Muscle layer of colon (tissue), 2 donors: ENCODE results near the gene FH.
A peak's percentile ranks its signal among the peaks of the same experiment; 100 is the strongest.

Experiments
- H3K27ac ChIP-seq: one replicate; pipeline ENCODE4 v1.7.0; 2013; ENCODE audit warnings: low read depth, mild to moderate bottlenecking, low read length, moderate library complexity
- H3K27me3 ChIP-seq, 2 donors: one replicate each; pipeline ENCODE4 v1.7.0; 2013; ENCODE audit warnings: low read length in 2 of 2, mild to moderate bottlenecking in 2 of 2; ENCODE audit not compliant: insufficient read depth in 2 of 2, control insufficient read depth in 1 of 2
- H3K36me3 ChIP-seq: one replicate; pipeline ENCODE4 v1.7.0; 2013; ENCODE audit warnings: mild to moderate bottlenecking, low read length; ENCODE audit not compliant: insufficient read depth
- H3K4me1 ChIP-seq: one replicate; pipeline ENCODE4 v1.7.0; 2013; ENCODE audit warnings: mild to moderate bottlenecking, low read length; ENCODE audit not compliant: insufficient read depth
- H3K4me3 ChIP-seq, 2 donors: one replicate each; pipeline ENCODE4 v1.7.0; 2013; ENCODE audit warnings: low read length in 2 of 2, low read depth in 1 of 2, mild to moderate bottlenecking in 1 of 2, moderate library complexity in 1 of 2
- H3K9ac ChIP-seq: one replicate; pipeline ENCODE4 v1.7.0; 2013; ENCODE audit warnings: low read length
- H3K9me3 ChIP-seq: one replicate; pipeline ENCODE4 v1.7.0; 2013; ENCODE audit warnings: mild to moderate bottlenecking, low read length
- donor health status: abdominal sarcoma.
- donor health status: Adenocarcinoma of cecum.

FH gene

DNA sequence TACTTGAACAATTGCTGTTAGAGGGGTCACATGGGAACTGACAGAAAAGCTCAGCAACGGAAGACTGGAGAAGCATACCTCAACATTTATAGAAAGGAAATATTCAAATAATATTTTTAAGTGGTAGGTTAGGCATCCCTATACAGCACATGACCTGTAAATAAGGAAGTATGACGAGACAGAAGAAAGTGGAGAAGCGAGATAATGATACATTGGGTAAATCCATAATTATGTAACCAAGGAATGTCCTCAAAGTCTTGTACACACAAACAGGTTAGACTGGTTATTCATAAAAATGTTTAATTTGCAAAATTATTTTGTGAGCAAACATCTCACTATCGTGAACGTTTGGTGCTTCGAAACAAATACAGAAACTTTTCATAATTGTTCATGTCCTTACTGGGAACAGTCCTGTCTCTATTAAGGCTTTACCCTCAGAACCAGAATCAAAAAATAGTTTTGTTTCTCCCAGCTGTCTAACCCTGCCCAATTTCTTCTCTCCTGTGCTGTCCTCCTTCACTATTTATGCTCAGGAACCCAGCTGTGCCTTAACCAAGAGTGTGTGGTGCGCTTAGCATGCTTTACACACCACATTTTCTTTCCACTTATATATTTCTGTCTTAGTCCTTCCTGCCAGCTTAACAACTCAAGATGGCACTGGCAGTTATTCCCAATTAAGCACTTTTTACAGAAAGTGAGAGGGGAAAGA lies 22.8 kb upstream of the FH start:
- H3K4me1 ChIP-seq = no peaks in the 10 kb centered on the region
- no peak overlapping the region for H3K4me3 ChIP-seq
- no peaks in the 10 kb centered on the region for H3K36me3 ChIP-seq
- H3K27ac ChIP-seq = no peak overlapping the region
- H3K9me3 ChIP-seq = no peaks in the 10 kb centered on the region
- no peak overlapping the region for H3K9ac ChIP-seq
- H3K27me3 ChIP-seq = no peaks in the 10 kb centered on the region

DNA sequence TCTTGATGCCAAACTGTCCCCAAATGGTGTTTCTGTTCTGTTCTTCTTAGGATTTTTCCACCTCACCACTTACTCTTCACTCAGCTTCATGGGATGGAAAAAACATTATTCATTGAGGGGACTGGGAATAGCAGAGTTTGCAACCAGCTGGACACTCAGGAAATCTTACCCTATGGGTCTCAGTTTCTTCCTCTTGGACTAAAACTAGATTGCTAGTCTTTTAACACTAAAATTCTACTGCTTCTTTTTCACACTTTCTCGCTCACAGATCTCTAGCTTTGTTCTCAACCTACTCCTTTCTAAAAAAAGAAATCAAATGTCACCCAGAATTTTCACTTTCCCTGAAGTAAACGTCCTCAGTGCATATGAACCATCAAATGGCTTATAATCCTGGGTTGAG lies 17.4 kb upstream of the FH start:
- Histone ChIP-seq H3K9ac (no peak overlapping the region), H3K9me3 (no peaks in the 10 kb centered on the region), H3K27ac (no peak overlapping the region), H3K4me1 (no peaks in the 10 kb centered on the region), H3K27me3 (no peaks in the 10 kb centered on the region), H3K4me3 (no peak overlapping the region), H3K36me3 (no peaks in the 10 kb centered on the region)

DNA sequence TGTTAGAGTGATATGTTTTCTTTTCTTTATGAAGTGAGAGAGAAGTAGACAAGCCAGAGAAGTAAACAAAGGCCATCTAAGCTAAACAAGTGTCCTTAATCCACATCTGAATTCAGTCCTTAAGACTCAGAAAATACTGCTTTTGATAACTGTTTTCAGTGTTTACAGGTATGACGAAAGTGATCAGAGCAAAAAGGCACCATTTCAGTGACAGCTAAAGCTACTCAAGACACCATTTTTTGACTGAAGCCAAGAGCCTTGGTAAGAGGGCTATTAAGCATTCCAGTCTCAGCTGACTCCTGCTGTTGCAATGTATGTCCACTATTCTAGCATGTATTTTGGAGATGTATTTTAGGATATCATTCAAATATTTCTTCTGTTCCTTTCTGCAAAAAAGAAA lies 16.7 kb upstream of the FH start:
- Histone ChIP-seq H3K9me3 (no peaks in the 10 kb centered on the region), H3K27me3 (no peaks in the 10 kb centered on the region), H3K36me3 (no peaks in the 10 kb centered on the region), H3K4me1 (no peaks in the 10 kb centered on the region), H3K9ac (no peak overlapping the region), H3K27ac (no peak overlapping the region), H3K4me3 (no peak overlapping the region)

DNA sequence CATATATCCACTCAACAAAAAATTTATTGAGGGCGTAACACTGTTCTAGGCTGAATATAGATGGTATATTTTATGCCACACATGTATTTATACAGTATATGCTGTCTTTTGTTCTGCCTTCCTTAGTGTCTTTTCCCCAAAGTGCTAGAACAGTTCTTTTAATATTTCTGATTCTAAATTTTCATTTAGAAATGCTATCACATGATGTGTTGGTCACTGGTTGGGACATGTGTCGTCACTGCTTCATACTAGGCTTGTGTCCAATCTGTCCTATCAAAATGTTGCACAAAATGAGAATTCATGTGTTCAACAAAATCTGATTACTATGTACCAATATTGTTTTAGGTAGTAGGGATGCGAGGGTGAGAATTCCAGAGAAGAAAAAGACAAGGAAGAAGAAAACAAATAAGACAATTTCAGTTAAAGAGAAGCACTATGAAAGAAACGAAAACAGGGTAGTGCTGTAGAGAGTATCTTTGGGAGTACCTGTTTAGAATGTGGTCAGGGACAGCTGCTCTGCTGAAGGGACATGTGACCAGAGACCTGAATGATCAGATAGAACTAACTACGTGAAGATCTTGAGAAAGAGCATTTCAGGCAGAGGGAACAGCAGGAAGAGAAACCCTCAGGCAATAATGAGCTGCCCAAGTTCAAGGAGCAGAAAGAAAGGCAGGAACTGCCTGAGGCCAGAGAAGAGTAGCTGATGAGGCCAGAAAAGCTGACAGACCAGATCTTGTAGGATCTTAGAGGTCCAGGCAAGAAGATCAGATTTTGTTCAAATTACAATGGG lies 14.0 kb upstream of the FH start:
- Histone ChIP-seq H3K36me3 (no peaks in the 10 kb centered on the region), H3K9ac (no peak overlapping the region), H3K27me3 (no peaks in the 10 kb centered on the region), H3K4me1 (no peaks in the 10 kb centered on the region), H3K9me3 (no peaks in the 10 kb centered on the region), H3K4me3 (no peak overlapping the region), H3K27ac (no peak overlapping the region)

DNA sequence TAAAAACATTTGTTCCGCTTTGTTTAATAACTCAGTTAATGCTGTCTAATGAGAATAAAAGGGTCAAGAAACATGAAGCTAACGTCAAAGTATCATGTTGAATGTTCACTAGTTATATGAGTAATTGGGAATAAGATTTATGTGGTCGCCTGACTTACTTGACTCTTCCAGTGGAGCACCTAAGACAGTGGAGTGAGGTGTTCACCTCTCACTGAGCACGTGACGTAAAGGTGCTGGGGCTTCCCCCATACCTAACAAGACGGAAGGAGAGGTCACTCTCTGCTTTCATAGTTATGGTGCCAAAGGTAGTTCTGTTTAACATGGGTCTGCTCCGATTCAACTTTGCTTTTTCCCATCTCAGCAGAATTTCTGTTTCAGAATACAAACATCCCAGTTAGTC lies 13.3 kb upstream of the FH start:
- Histone ChIP-seq H3K9ac (no peak overlapping the region), H3K4me1 (no peaks in the 10 kb centered on the region), H3K4me3 (no peak overlapping the region), H3K27me3 (no peaks in the 10 kb centered on the region), H3K36me3 (no peaks in the 10 kb centered on the region), H3K27ac (no peak overlapping the region), H3K9me3 (no peaks in the 10 kb centered on the region)

DNA sequence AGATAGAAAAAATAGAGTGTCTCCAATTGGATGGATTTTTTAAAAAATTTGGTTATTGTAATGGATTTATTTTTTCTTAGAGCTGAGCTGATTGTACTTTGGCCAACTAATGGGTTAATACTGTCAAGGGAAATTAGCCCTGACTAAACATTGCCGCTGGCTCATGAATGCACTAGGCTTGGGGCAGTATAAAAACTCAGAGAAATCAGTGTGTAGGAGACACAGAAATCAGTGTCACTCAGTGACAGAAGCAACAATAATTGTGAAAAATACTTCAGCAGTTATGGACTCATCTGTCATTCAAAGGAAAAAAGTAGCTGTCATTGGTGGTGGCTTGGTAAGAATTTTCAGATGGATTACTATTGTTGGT lies 12.6 kb upstream of the FH start, which contains the start of gene KMO:
Gene KMO, plus strand, starts transcription at position 217 of the 370 bp plus-strand sequence. Its CDS starts 67 bp downstream, at position 284.
- no peaks in the 10 kb centered on the region for H3K4me1 ChIP-seq
- no peak within 1 kb of the TSS for H3K27ac ChIP-seq
- H3K27me3 ChIP-seq = no peaks in the 10 kb centered on the region
- H3K4me3 ChIP-seq = peak within 1 kb of the TSS; percentile 34 to 61
- H3K9ac ChIP-seq = no peak within 1 kb of the TSS
- H3K36me3 ChIP-seq = no peaks in the 10 kb centered on the region
- H3K9me3 ChIP-seq = no peaks in the 10 kb centered on the region

DNA sequence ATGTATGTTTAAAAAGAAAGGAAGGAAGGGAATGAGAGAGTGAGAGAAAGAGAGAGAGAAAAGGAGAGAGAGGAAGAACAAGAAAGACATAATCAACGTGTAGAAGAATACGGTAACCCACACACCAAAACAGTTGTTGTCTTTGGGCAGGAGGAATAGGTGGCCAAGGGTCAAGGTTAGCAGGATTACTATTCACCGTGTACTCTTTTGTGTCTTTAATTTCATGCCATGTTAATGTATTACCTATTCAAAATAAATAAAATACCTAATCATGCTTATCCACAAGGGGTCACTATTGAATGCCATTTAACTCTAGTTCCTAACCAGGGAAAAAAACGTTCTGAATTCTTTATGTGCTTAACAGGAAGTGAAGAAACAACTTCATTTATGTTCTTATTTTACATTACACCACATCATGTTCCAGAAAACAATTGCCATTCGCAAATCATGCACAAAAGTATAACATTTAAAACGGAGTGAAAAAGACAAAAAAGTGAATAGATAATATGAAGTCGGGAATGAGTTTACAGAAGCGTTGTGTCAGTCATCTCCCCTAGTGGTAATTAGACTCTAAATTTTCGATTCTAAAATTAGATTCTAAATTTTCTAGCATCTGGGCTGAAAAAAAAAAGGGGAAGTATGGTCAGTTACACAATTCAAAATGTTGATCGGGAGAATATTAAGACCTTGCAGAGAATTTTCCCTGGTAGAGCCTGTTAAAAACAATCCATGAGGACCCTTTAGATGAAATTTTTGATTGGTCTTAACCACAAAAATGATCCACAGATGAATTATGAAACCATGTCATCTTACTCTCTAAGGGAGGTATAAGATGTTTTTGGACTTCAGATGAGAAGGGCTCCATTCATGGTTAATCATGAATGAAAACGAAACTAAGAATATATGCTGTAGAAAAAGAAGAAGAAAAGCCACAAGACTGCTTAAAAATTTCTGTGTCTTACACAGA lies 11.9 kb upstream of the FH start:
- Histone ChIP-seq H3K4me1 (no peaks in the 10 kb centered on the region), H3K9ac (no peak overlapping the region), H3K27ac (no peak overlapping the region), H3K27me3 (no peaks in the 10 kb centered on the region), H3K4me3 (peak overlapping the region; percentile 34 to 61), H3K36me3 (no peaks in the 10 kb centered on the region), H3K9me3 (no peaks in the 10 kb centered on the region)

DNA sequence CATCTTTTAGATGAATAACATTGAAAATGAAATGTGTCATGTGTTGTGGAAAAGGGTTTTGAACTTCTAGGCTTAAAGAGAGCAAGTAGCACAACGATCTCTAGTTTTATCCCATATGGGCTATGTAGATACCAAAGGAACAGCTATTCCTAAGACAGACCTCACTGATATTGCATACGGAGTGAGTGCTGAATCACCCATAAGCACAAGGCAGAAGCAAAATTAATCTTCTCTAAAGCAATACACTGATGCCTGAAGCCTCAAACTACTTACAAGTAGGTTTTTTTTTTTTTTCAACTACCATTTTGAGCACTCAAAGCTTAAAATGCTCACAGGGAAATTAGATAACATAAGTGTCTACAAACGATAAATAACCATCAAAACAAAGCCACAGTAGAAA lies 7.6 kb upstream of the FH start:
- H3K4me3 ChIP-seq = no peak overlapping the region

DNA sequence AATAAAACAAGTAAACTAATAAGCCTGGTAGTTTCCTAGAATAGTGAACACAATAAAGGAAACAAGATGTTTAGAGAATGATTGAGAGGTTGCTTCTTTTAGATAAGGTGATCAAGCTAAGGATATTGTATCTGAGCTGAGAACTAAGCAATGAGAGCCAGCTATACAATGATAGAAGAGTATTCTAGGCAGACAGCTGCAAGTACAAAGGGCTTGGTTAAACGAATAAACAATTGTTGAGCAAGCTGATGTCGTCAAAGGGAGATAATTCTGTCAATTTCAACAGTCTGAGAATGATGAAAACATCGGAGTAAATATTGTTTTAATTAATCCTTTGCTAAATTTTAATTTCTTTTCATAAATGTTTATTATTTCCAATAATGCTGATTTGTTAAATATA lies 5.5 kb upstream of the FH start:
- Histone ChIP-seq H3K4me1 (no peaks in the 10 kb centered on the region), H3K36me3 (no peaks in the 10 kb centered on the region), H3K4me3 (no peak overlapping the region), H3K27me3 (no peaks in the 10 kb centered on the region), H3K9ac (no peak overlapping the region), H3K27ac (no peak overlapping the region), H3K9me3 (no peaks in the 10 kb centered on the region)

More for the DNA sequence above, 7.6 kb upstream of the FH start:
- no peaks in the 10 kb centered on the region for H3K36me3 ChIP-seq
- no peak overlapping the region for H3K9ac ChIP-seq
- H3K9me3 ChIP-seq = no peaks in the 10 kb centered on the region
- H3K27me3 ChIP-seq = no peaks in the 10 kb centered on the region
- H3K27ac ChIP-seq = no peak overlapping the region
- no peaks in the 10 kb centered on the region for H3K4me1 ChIP-seq

DNA sequence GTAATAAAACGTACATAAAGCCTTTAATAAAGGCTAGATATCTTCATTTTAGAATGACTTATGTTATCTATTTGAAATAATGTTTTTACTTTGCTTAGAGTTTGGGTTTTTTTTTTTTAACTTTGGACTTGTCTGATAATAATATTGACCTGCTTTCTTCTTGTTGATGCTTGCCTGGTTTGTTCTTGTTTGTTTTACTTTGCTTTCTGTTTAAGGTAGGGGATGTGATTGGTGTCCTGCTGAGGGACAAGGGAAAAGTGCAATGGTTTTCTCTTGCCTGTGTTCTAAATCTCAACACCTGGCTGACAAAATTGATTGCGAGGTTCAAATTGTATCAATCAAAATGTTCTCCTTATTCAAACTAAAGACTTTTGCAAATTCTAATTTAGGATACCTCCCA lies 2.2 kb upstream of the FH start:
- no peak overlapping the region for H3K9ac ChIP-seq
- no peaks in the 10 kb centered on the region for H3K27me3 ChIP-seq
- H3K36me3 ChIP-seq = no peaks in the 10 kb centered on the region
- no peak overlapping the region for H3K27ac ChIP-seq
- no peak overlapping the region for H3K4me3 ChIP-seq
- peaks cover 8% of the 10 kb centered on the region for H3K4me1 ChIP-seq
- no peaks in the 10 kb centered on the region for H3K9me3 ChIP-seq

DNA sequence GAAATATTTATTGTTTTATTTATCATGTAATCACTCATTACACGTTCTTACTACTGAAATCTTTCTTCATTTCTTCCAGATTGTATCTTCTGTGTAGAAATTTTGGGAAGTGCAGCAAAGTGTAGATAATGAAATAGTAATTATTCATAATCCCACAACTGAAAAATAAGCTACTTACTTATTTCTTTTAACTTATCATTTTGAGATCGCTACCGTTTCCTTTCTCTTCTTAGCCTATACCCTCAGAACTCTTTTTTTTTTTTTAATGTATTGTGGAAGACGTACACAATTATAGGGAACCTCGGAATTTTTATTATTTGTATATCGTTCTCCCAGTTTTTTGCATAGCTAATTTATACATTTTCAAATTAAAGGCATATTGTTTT lies 518 bp upstream of the FH start:
- Histone ChIP-seq H3K4me3 (peak overlapping the region in 1 of 2 donors; percentile 74), H3K27ac (no peak overlapping the region)

More for the DNA sequence above, 518 bp upstream of the FH start:
- no peaks in the 10 kb centered on the region for H3K36me3 ChIP-seq
- H3K9me3 ChIP-seq = no peaks in the 10 kb centered on the region
- H3K9ac ChIP-seq = peak overlapping the region; percentile 38
- H3K4me1 ChIP-seq = peaks cover 8% of the 10 kb centered on the region
- H3K27me3 ChIP-seq = no peaks in the 10 kb centered on the region
